ENCODE measurements around the gene SPTY2D1.
"Not testable (repeated sequence)": the region's sequence is repeated elsewhere in the genome, so short reads cannot be mapped to it uniquely, and the experiment has no call there.

Gene SPTY2D1

GRCh38 chr11:18668131-18668530, 34.0 kb upstream of the SPTY2D1 start:
- H3K27ac ChIP-seq, result no peak overlapping the region
- TF ChIP-seq ZFX (IDR thresholded peaks at IDR 0.05) (no peak), CTCF (conservative IDR thresholded peaks at IDR 0.05) (no peak)

- H3K27ac ChIP-seq, result not testable (repeated sequence)
These were observed 31.3 kb upstream of the SPTY2D1 start for GRCh38 chr11:18665353-18665872.

- TF ChIP-seq CTCF (conservative IDR thresholded peaks at IDR 0.05) (no peak), ZFX (IDR thresholded peaks at IDR 0.05) (no peak)
- H3K27ac ChIP-seq, result no peak overlapping the region
These were observed 23.5 kb upstream of the SPTY2D1 start for GRCh38 chr11:18657673-18658072.

GRCh38 chr11:18650859-18651557, 16.9 kb upstream of the SPTY2D1 start:
- H3K27ac ChIP-seq, result no peak overlapping the region
- TF ChIP-seq CTCF (conservative IDR thresholded peaks at IDR 0.05) (peak; percentile 90), ZFX (IDR thresholded peaks at IDR 0.05) (no peak)

GRCh38 chr11:18650353-18650752, 16.2 kb upstream of the SPTY2D1 start:
- no peak overlapping the region for H3K27ac ChIP-seq
- no peak for TF ChIP-seq CTCF (conservative IDR thresholded peaks at IDR 0.05)

GRCh38 chr11:18643034-18643433, 8.9 kb upstream of the SPTY2D1 start:
- not testable (repeated sequence) for H3K27ac ChIP-seq

GRCh38 chr11:18641677-18642076, 7.5 kb upstream of the SPTY2D1 start:
- H3K27ac ChIP-seq, result no peak overlapping the region
- TF ChIP-seq CTCF (conservative IDR thresholded peaks at IDR 0.05), result no peak
- TF ChIP-seq ZFX (IDR thresholded peaks at IDR 0.05), result no peak

GRCh38 chr11:18633256-18634139, 644 bp downstream of the SPTY2D1 start:
- peak overlapping the region; percentile 83 for H3K27ac ChIP-seq
- no peak for TF ChIP-seq CTCF (conservative IDR thresholded peaks at IDR 0.05)
- TF ChIP-seq ZFX (IDR thresholded peaks at IDR 0.05), result no peak

Measured in C4-2B (cell line).